HepG2 (cell line): ENCODE data around the gene ZC3H4. TPM values are rescaled to one million over a fixed set of nuclear protein-coding genes. Genes with fewer than 3 reads are reported as not detected.

ENCODE experiments used
- ATAC-seq: fragments of 200-7000 bp; cut with Tn5 transposase; 3 replicates; pipeline ENCODE4 v1.9.1; 2020; ENCODE audit warnings: mild to moderate bottlenecking, moderate library complexity
- BruUV-seq: library from RNA; stranded (reverse); fragments of 400-500 nt; replicated peaks from 2 replicates; lab custom pipeline; 2021; lab: Mats Ljungman, UMichigan
- CTCF ChIA-PET: fragments of 300-600 bp; formaldehyde crosslinking; extraction: SDS; loops from one replicate; lab custom pipeline; 2021; ENCODE audit warnings: low total read pairs, inconsistent platforms, low intra/inter-chr PET ratio; lab: Yijun Ruan, JAX
- POLR2A ChIA-PET: fragments of 350-600 bp; sonication (Branson Sonifier 250); formaldehyde crosslinking; loops from one replicate; lab custom pipeline; 2020; ENCODE audit warnings: antibody characterized with exemption, inconsistent platforms; lab: Yijun Ruan, JAX
- DNase-seq: peaks from one replicate; pipeline ENCODE4 v3.0.0-alpha.2; 2015; ENCODE audit warnings: low spot score
- FAIRE-seq: peaks from 3 replicates; lab custom pipeline; 2011; peaks lifted over from hg19 to GRCh38; lab: Jason Lieb, UNC
- H2AFZ ChIP-seq: one replicate; pipeline ENCODE4 v1.6.1; 2011; ENCODE audit warnings: low read length, inconsistent platforms
- H3K27ac ChIP-seq: fragments of 300-600 bp; 3 replicates; pipeline ENCODE4 v1.8.0; 2011; ENCODE audit warnings: mixed run types, mild to moderate bottlenecking, mixed read lengths, low read length, inconsistent platforms; ENCODE audit not compliant: insufficient read depth; ENCODE audit errors: extremely low read length
- H3K27me3 ChIP-seq, 2 experiments: fragments of 200-600 bp in 1 of 2; 2 replicates in 1 of 2; 3 replicates in 1 of 2; pipeline versions ENCODE4 v1.6.0 to v1.8.0; 2011; ENCODE audit warnings: low read length in 2 of 2, mild to moderate bottlenecking in 2 of 2, moderate library complexity in 2 of 2, inconsistent platforms in 1 of 2; ENCODE audit not compliant: insufficient read depth in 2 of 2, control insufficient read depth in 1 of 2
- H3K36me3 ChIP-seq, 2 experiments: fragments of 200-600 bp in 1 of 2; replicated peaks in 1 of 2; 2 replicates in 1 of 2; 3 replicates in 1 of 2; pipeline versions ENCODE4 v1.5.1 to v1.8.0; 2011; ENCODE audit warnings: low read length in 2 of 2, inconsistent platforms in 1 of 2; ENCODE audit not compliant: insufficient read depth in 2 of 2, control insufficient read depth in 1 of 2
- H3K4me1 ChIP-seq: 2 replicates; pipeline ENCODE4 v1.5.1; 2012; ENCODE audit warnings: low read length, inconsistent platforms; ENCODE audit not compliant: insufficient read depth
- H3K4me2 ChIP-seq: 2 replicates; pipeline ENCODE4 v1.6.0; 2011; ENCODE audit warnings: low read depth, low read length, inconsistent platforms
- H3K4me3 ChIP-seq, 3 experiments: fragments of 200-600 bp in 1 of 3; sonication (generic), shearing (Covaris generic) in 1 of 3; replicated peaks in 1 of 3; 2 replicates each; pipeline ENCODE4 v1.5.1; 2011 to 2016; ENCODE audit warnings: low read length in 3 of 3, inconsistent platforms in 2 of 3, low read depth in 2 of 3, mild to moderate bottlenecking in 2 of 3, control low read depth in 1 of 3, mixed read lengths in 1 of 3; ENCODE audit not compliant: insufficient read depth in 1 of 3
- H3K79me2 ChIP-seq: one replicate; pipeline ENCODE4 v1.6.1; 2011; ENCODE audit warnings: low read length, inconsistent platforms; ENCODE audit not compliant: insufficient read depth
- H3K9ac ChIP-seq: 2 replicates; pipeline ENCODE4 v1.6.0; 2011; ENCODE audit warnings: mild to moderate bottlenecking, low read depth, low read length, inconsistent platforms; ENCODE audit not compliant: insufficient read depth
- H3K9me3 ChIP-seq: 2 replicates; pipeline ENCODE4 v1.5.1; 2012; ENCODE audit warnings: mild to moderate bottlenecking, low read length
- H4K20me1 ChIP-seq: 2 replicates; pipeline ENCODE4 v1.6.0; 2011; ENCODE audit warnings: inconsistent platforms, mild to moderate bottlenecking, low read length, moderate library complexity; ENCODE audit not compliant: insufficient read depth
- DNMT1 ChIP-seq: sonication (generic); formaldehyde crosslinking; IDR thresholded peaks from 2 replicates; pipeline ENCODE4 v1.5.1; 2020; ENCODE audit warnings: mild to moderate bottlenecking, missing genetic modification reagents
- FOSL2 ChIP-seq: sonication (generic); formaldehyde crosslinking; IDR thresholded peaks from 2 replicates; pipeline ENCODE4 v1.4.0; 2020; ENCODE audit warnings: missing genetic modification reagents
- FOXA3 ChIP-seq: IDR thresholded peaks from 2 replicates; pipeline ENCODE4 v1.6.1; 2016; ENCODE audit warnings: missing genetic modification reagents, missing compliant biosample characterization
- FOXO4 ChIP-seq: sonication (generic); formaldehyde crosslinking; conservative IDR thresholded peaks from 2 replicates; pipeline ENCODE4 v1.8.1; 2023; ENCODE audit warnings: missing genetic modification reagents
- MED1 ChIP-seq: sonication (generic); formaldehyde crosslinking; IDR thresholded peaks from 2 replicates; pipeline ENCODE4 v1.4.0; 2020; ENCODE audit warnings: missing genetic modification reagents
- MTA1 ChIP-seq: sonication (generic); formaldehyde crosslinking; IDR thresholded peaks from 2 replicates; pipeline ENCODE4 v1.4.0; 2020; ENCODE audit warnings: missing genetic modification reagents, mild to moderate bottlenecking, borderline replicate concordance
- NBN ChIP-seq: fragments of 450-650 bp; conservative IDR thresholded peaks from 2 replicates; pipeline ENCODE4 v1.6.1; 2017
- RELA ChIP-seq: sonication (generic); formaldehyde crosslinking; IDR thresholded peaks from 2 replicates; pipeline ENCODE4 v1.4.0; 2020; ENCODE audit warnings: missing genetic modification reagents
- SMAD9 ChIP-seq: sonication (generic); formaldehyde crosslinking; IDR thresholded peaks from 2 replicates; pipeline ENCODE4 v1.5.1; 2020; ENCODE audit warnings: mild to moderate bottlenecking, missing genetic modification reagents
- SOX13 ChIP-seq, 3 experiments: fragments of 450-650 bp in 1 of 3; sonication (generic) in 1 of 3; formaldehyde crosslinking in 1 of 3; IDR thresholded peaks in 2 of 3; conservative IDR thresholded peaks in 1 of 3; 2 replicates each; pipeline versions ENCODE4 v1.5.0 to v1.6.1; 2016 to 2020; ENCODE audit warnings: antibody characterized with exemption in 1 of 3, mild to moderate bottlenecking in 1 of 3, missing compliant biosample characterization in 1 of 3, missing genetic modification reagents in 1 of 3, moderate library complexity in 1 of 3
- SYNCRIP ChIP-seq: fragments of 200-400 bp; formaldehyde crosslinking; IDR thresholded peaks from 2 replicates; pipeline ENCODE4 v1.6.1; 2018; ENCODE audit warnings: mild to moderate bottlenecking, low read depth, low read length; ENCODE audit not compliant: insufficient read depth
- ZNF280B ChIP-seq: sonication (generic); formaldehyde crosslinking; IDR thresholded peaks from 2 replicates; pipeline ENCODE4 v1.5.0; 2020; ENCODE audit warnings: missing genetic modification reagents, mild to moderate bottlenecking, borderline replicate concordance
- ZNF343 ChIP-seq: sonication (generic); formaldehyde crosslinking; IDR thresholded peaks from 2 replicates; pipeline ENCODE4 v1.4.0; 2020; ENCODE audit warnings: mild to moderate bottlenecking, missing genetic modification reagents
- ZNF580 ChIP-seq: IDR thresholded peaks from 2 replicates; pipeline ENCODE4 v1.6.1; 2016; ENCODE audit warnings: low read depth, borderline replicate concordance
- ZNF788 ChIP-seq: sonication (generic); formaldehyde crosslinking; IDR thresholded peaks from 2 replicates; pipeline ENCODE4 v1.5.0; 2020; ENCODE audit warnings: mild to moderate bottlenecking, missing genetic modification reagents, borderline replicate concordance
- ZSCAN21 ChIP-seq: sonication (generic); formaldehyde crosslinking; IDR thresholded peaks from 2 replicates; pipeline ENCODE4 v1.8.0; 2022; ENCODE audit warnings: mild to moderate bottlenecking, missing genetic modification reagents, moderate library complexity, borderline replicate concordance
- ZSCAN9 ChIP-seq: IDR thresholded peaks from 2 replicates; pipeline ENCODE4 v1.6.1; 2016; ENCODE audit warnings: borderline replicate concordance
- WGBS: methylation state at CpG from one replicate; pipeline ENCODE4 v1.1.6; 2017; ENCODE audit warnings: low lambda C conversion rate; 5-methylcytosine and 5-hydroxymethylcytosine counted together
- in situ Hi-C: cut with HindIII; loops from 2 replicates; pipeline ENCODE4 v1.10.0; 2017; ENCODE audit warnings: low pct_unique_long_range_greater_than_20kb; ENCODE audit not compliant: extremely low pct_ligation_motif_present
- intact Hi-C: fragments of 100-400 bp; cut with micrococcal nuclease; formaldehyde crosslinking; loops from one replicate; pipeline ENCODE4 v1.10.0; 2022; ENCODE audit not compliant: unreplicated experiment
- polyA plus RNA-seq, 8 experiments: library from polyadenylated mRNA; depleted of rRNA in 3 of 8; stranded (reverse) in 7 of 8; unstranded in 1 of 8; fragments of >200 nt; fragmentation: Illumina TruSeq in 4 of 8; extraction: Trizol in 4 of 8; gene quantifications; 2 replicates each; pipeline versions ENCODE4 v1.2.1 to v1.2.3, GENCODE V29; 2011 to 2016; ENCODE audit warnings: low read depth in 4 of 8, missing spikeins in 1 of 8, mixed read lengths in 1 of 8; ENCODE audit not compliant: insufficient read depth in 1 of 8
- total RNA-seq, 5 experiments: library from RNA; depleted of rRNA; stranded (reverse); fragments of >200 nt; fragmentation: Illumina TruSeq; extraction: Trizol; gene quantifications; 2 replicates each; pipeline ENCODE4 v1.2.3, GENCODE V29; 2016; ENCODE audit warnings: low read depth in 1 of 5

The ZC3H4 gene
- total and polyA plus RNA-seq, 2 of the 13 experiments (the other 11 are each of a cell fraction or from before 2014, with no cell fraction given), result 1.8 to 10.7 TPM

GRCh38 chr19:47072323-47072722 lies 41.3 kb downstream of the ZC3H4 start:
- Histone ChIP-seq H2AFZ (no peak overlapping the region), H4K20me1 (no peaks in the 10 kb centered on the region), H3K4me2 (no peak overlapping the region), H3K4me1 (no peaks in the 10 kb centered on the region), H3K36me3 (peaks cover 25 to 84% of the 10 kb centered on the region in 2 experiments), H3K9ac (no peak overlapping the region), H3K79me2 (peaks cover 5% of the 10 kb centered on the region), H3K27ac (no peak overlapping the region), H3K4me3 (no peak overlapping the region), H3K9me3 (no peaks in the 10 kb centered on the region), H3K27me3 (no peaks in the 10 kb centered on the region; a peak in 1 of 5 replicates)
- intact Hi-C loops (no loop called here), in situ Hi-C loops (no loop called here)
- ChIA-PET CTCF (no interaction called here), POLR2A (no interaction called here)
- 96% methylated on average over 5 of the region's 17 CpGs for WGBS
- no TSS peak for BruUV-seq
- no peak for DNase-seq
- no peak for ATAC-seq
- no peak for FAIRE-seq
- TF ChIP-seq FOXO4 (CRISPR knock-in tag) (no peak), FOXA3 (no peak), ZNF788 (no peak), MTA1 (no peak), FOSL2 (CRISPR knock-in tag) (no peak), SYNCRIP (no peak)

GRCh38 chr19:47071731-47072130 lies 41.8 kb downstream of the ZC3H4 start:
- H3K9me3 ChIP-seq, result no peaks in the 10 kb centered on the region
- no peak overlapping the region for H2AFZ ChIP-seq
- no peak overlapping the region for H3K9ac ChIP-seq
- H3K27me3 ChIP-seq, result no peaks in the 10 kb centered on the region; a peak in 1 of 5 replicates
- POLR2A ChIA-PET, result no interaction called here
- H4K20me1 ChIP-seq, result no peaks in the 10 kb centered on the region
- no TSS peak for BruUV-seq
- in situ Hi-C loops, result no loop called here
- no peak overlapping the region for H3K27ac ChIP-seq
- ATAC-seq, result no peak
- 100% methylated on average over 5 of the region's 12 CpGs for WGBS
- peaks cover 5% of the 10 kb centered on the region for H3K79me2 ChIP-seq
- H3K4me1 ChIP-seq, result no peaks in the 10 kb centered on the region
- intact Hi-C loops, result no loop called here
- peaks cover 28 to 86% of the 10 kb centered on the region in 2 experiments for H3K36me3 ChIP-seq
- H3K4me2 ChIP-seq, result no peak overlapping the region
- H3K4me3 ChIP-seq, result no peak overlapping the region
- no peak for DNase-seq
- FAIRE-seq, result no peak
- CTCF ChIA-PET, result no interaction called here
- no peak for TF ChIP-seq SMAD9 (CRISPR knock-in tag)
- TF ChIP-seq ZSCAN21 (CRISPR knock-in tag), result no peak
- no peak for TF ChIP-seq ZNF343 (CRISPR knock-in tag)
- TF ChIP-seq ZNF280B (CRISPR knock-in tag), result no peak
- no peak for TF ChIP-seq DNMT1 (CRISPR knock-in tag)
- no peak for TF ChIP-seq NBN
- no peak for TF ChIP-seq MED1 (CRISPR knock-in tag)
- no peak for TF ChIP-seq RELA (CRISPR knock-in tag)
- no peak for TF ChIP-seq ZSCAN9 (CRISPR knock-in tag)
- TF ChIP-seq ZNF580, result no peak
- TF ChIP-seq SOX13 (IDR thresholded peaks at IDR 0.05), result no peak
- no peak for TF ChIP-seq SOX13 (CRISPR knock-in tag; conservative IDR thresholded peaks at IDR 0.05 in 1 of 2, IDR thresholded peaks at IDR 0.05 in 1 of 2)
